Measurements from ENCODE around the gene CTNND1.

The CTNND1 gene

DNA sequence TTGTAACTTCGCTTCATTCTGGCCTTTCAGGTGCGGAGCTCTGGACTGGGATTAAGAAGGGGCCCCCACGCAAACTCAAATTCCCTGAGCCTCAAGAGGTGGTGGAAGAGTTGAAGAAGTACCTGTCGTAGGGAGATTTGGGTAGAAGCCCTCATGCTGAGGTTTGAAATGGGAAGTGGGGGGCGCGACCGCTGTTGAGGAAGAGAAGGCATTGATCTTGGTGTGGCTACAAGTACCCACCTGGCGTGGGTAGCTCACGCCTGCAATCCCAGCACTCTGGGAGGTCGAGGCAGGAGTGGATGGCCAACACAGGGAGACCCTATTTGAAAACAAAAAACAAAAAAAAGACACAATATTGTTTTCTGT lies 19.5 kb upstream of the CTNND1 start (continued):
- TF ChIP-seq, protein P1, sequence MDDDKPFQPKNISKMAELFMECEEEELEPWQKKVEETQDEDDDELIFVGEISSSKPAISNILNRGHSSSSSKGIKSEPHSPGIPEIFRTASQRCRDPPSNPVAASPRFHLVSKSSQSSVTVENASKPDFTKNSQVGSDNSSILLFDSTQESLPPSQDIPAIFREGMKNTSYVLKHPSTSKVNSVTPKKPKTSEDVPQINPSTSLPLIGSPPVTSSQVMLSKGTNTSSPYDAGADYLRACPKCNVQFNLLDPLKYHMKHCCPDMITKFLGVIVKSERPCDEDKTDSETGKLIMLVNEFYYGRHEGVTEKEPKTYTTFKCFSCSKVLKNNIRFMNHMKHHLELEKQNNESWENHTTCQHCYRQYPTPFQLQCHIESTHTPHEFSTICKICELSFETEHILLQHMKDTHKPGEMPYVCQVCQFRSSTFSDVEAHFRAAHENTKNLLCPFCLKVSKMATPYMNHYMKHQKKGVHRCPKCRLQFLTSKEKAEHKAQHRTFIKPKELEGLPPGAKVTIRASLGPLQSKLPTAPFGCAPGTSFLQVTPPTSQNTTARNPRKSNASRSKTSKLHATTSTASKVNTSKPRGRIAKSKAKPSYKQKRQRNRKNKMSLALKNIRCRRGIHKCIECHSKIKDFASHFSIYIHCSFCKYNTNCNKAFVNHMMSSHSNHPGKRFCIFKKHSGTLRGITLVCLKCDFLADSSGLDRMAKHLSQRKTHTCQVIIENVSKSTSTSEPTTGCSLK (tag by site-specific recombination; IDR thresholded peaks at IDR 0.05), result no peak
- TF ChIP-seq ZFP37 (tag by site-specific recombination; IDR thresholded peaks at IDR 0.05) (no peak), ZNF571 (tag by site-specific recombination; IDR thresholded peaks at IDR 0.05) (no peak), SETDB1 (IDR thresholded peaks at IDR 0.05; ENCODE audit: insufficient read length, low read length) (no peak), ZNF837 (tag by site-specific recombination; IDR thresholded peaks at IDR 0.05) (no peak)

DNA sequence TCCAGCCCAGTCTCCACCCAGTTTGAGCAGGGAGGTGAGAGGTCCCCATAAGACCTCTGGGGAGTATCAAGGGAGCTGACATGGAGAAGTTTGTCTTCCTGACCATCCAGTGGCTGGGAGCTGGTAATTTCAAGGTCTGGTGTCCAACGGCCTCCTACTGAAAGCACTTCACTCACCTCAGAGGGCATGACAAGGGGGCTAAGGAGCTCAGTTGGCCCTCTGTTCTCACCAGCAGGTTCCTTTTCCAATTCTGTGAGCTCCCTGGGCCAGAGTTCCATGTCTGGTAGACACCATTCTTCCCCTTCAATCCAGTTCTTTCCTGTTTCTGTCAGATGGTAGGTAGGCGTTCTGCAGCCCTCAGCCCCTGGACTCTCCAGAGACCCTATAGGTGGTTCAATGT lies 17.2 kb upstream of the CTNND1 start:
- ChIA-PET CTCF (interaction anchor here (0.9 kb wide), 1 partner anchor 56 kb away, joined by 7 read pairs; no protein-coding TSS in a partner anchor), POLR2A (interaction anchor here (0.9 to 1.2 kb wide), 3 partner anchors 9 to 32 kb away, joined by 3 to 4 read pairs (median 3); partner anchors contain the start of genes MED19 and TMX2)
- Histone ChIP-seq H3K4me3 (ENCODE audit: low read depth, low read length) (no peak overlapping the region), H3K36me3 (ENCODE audit: control insufficient read depth in 2 of 2, insufficient read depth in 1 of 2, low read length in 2 of 2) (peaks cover 8 to 51% of the 10 kb centered on the region in 2 experiments), H3K27ac (ENCODE audit: extremely low read depth, low read depth, low read length) (no peak overlapping the region), H3K4me1 (ENCODE audit: control insufficient read depth, insufficient read depth, low read length) (no peaks in the 10 kb centered on the region), H3K9me3 (ENCODE audit: control insufficient read depth, insufficient read depth, low read depth, low read length) (no peaks in the 10 kb centered on the region)
- TF ChIP-seq, protein P2, sequence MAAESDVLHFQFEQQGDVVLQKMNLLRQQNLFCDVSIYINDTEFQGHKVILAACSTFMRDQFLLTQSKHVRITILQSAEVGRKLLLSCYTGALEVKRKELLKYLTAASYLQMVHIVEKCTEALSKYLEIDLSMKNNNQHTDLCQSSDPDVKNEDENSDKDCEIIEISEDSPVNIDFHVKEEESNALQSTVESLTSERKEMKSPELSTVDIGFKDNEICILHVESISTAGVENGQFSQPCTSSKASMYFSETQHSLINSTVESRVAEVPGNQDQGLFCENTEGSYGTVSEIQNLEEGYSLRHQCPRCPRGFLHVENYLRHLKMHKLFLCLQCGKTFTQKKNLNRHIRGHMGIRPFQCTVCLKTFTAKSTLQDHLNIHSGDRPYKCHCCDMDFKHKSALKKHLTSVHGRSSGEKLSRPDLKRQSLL (tag by site-specific recombination; IDR thresholded peaks at IDR 0.05), result no peak
- TF ChIP-seq OVOL3 (tag by site-specific recombination; IDR thresholded peaks at IDR 0.05), result no peak
- no peak for TF ChIP-seq ZNF16 (tag by site-specific recombination; IDR thresholded peaks at IDR 0.05; ENCODE audit: low read depth)
- TF ChIP-seq MEIS1 (CRISPR knock-in tag; IDR thresholded peaks at IDR 0.05; ENCODE audit: borderline replicate concordance), result no peak
- TF ChIP-seq, protein P3, sequence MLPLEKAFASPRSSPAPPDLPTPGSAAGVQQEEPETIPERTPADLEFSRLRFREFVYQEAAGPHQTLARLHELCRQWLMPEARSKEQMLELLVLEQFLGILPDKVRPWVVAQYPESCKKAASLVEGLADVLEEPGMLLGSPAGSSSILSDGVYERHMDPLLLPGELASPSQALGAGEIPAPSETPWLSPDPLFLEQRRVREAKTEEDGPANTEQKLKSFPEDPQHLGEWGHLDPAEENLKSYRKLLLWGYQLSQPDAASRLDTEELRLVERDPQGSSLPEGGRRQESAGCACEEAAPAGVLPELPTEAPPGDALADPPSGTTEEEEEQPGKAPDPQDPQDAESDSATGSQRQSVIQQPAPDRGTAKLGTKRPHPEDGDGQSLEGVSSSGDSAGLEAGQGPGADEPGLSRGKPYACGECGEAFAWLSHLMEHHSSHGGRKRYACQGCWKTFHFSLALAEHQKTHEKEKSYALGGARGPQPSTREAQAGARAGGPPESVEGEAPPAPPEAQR (tag by site-specific recombination; IDR thresholded peaks at IDR 0.05), result no peak
- TF ChIP-seq ZNF404 (tag by site-specific recombination; IDR thresholded peaks at IDR 0.05), result no peak
- TF ChIP-seq ZNF660 (tag by site-specific recombination; IDR thresholded peaks at IDR 0.05), result no peak
- no peak for TF ChIP-seq ZNF701 (tag by site-specific recombination; IDR thresholded peaks at IDR 0.05)
- no peak for TF ChIP-seq ZNF558 (tag by site-specific recombination; IDR thresholded peaks at IDR 0.05)
- TF ChIP-seq SCRT1 (tag by site-specific recombination; IDR thresholded peaks at IDR 0.05; ENCODE audit: borderline replicate concordance), result no peak
- TF ChIP-seq ZNF624 (tag by site-specific recombination; IDR thresholded peaks at IDR 0.05), result no peak
- TF ChIP-seq ZNF677 (tag by site-specific recombination; IDR thresholded peaks at IDR 0.05), result no peak
- TF ChIP-seq KLF10 (tag by site-specific recombination; IDR thresholded peaks at IDR 0.05), result no peak
- no peak for TF ChIP-seq YY2 (tag by site-specific recombination; IDR thresholded peaks at IDR 0.05)
- no peak for TF ChIP-seq ZNF248 (tag by site-specific recombination; IDR thresholded peaks at IDR 0.05)
- TF ChIP-seq, protein P4, sequence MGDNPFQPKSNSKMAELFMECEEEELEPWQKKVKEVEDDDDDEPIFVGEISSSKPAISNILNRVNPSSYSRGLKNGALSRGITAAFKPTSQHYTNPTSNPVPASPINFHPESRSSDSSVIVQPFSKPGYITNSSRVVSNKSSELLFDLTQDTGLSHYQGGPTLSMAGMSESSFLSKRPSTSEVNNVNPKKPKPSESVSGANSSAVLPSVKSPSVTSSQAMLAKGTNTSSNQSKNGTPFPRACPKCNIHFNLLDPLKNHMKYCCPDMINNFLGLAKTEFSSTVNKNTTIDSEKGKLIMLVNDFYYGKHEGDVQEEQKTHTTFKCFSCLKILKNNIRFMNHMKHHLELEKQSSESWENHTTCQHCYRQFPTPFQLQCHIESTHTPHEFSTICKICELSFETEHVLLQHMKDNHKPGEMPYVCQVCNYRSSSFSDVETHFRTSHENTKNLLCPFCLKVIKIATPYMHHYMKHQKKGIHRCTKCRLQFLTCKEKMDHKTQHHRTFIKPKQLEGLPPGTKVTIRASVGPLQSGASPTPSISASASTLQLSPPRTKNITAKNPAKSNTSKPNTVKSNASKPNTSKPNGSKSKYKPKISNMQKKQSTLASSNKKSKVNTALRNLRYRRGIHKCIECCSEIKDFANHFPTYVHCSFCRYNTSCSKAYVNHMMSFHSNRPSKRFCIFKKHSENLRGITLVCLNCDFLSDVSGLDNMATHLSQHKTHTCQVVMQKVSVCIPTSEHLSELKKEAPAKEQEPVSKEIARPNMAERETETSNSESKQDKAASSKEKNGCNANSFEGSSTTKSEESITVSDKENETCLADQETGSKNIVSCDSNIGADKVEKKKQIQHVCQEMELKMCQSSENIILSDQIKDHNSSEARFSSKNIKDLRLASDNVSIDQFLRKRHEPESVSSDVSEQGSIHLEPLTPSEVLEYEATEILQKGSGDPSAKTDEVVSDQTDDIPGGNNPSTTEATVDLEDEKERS (tag by site-specific recombination; IDR thresholded peaks at IDR 0.05), result no peak
- no peak for TF ChIP-seq ZBTB7A (tag by site-specific recombination; IDR thresholded peaks at IDR 0.05; ENCODE audit: low read depth)
- no peak for TF ChIP-seq ZNF292 (tag by site-specific recombination; IDR thresholded peaks at IDR 0.05; ENCODE audit: borderline replicate concordance, low read depth)
